Esophagus muscularis mucosa (tissue), 4 donors: ENCODE data around the gene SCIMP. TPM values are rescaled to one million over a fixed set of nuclear protein-coding genes. Genes with fewer than 3 reads are reported as not detected.

Source experiments
- DNase-seq: peaks from one replicate; pipeline ENCODE4 v3.0.0-alpha.2; 2017; ENCODE audit errors: extremely low spot score
- H3K27ac ChIP-seq, 4 donors: fragments of 200-600 bp; sonication (generic); replicated peaks in 1 of 4; 1 replicate in 3 of 4; 2 replicates in 1 of 4; pipeline ENCODE4 v1.5.1; 2016 to 2019; ENCODE audit warnings: mild to moderate bottlenecking in 1 of 4
- H3K27me3 ChIP-seq, 4 donors: fragments of 200-600 bp; sonication (generic); one replicate each; pipeline versions ENCODE4 v1.5.1 to v1.6.0; 2016 to 2019
- H3K36me3 ChIP-seq, 4 donors: fragments of 200-600 bp; sonication (generic); one replicate each; pipeline ENCODE4 v1.5.1; 2016 to 2019
- H3K4me1 ChIP-seq, 4 donors: fragments of 200-600 bp; sonication (generic); one replicate each; pipeline ENCODE4 v1.5.1; 2016 to 2019
- H3K4me3 ChIP-seq, 4 donors: fragments of 200-600 bp; sonication (generic); 1 replicate in 2 of 4; 2 replicates in 2 of 4; pipeline ENCODE4 v1.5.1; 2016 to 2019; ENCODE audit warnings: mild to moderate bottlenecking in 4 of 4, moderate library complexity in 1 of 4
- H3K9me3 ChIP-seq, 4 donors: fragments of 200-600 bp; sonication (generic); 1 replicate in 3 of 4; 2 replicates in 1 of 4; pipeline ENCODE4 v1.5.1; 2016 to 2019
- EP300 ChIP-seq: sonication (generic); formaldehyde crosslinking; IDR thresholded peaks from one replicate; pipeline ENCODE4 v1.6.1; 2017; ENCODE audit warnings: antibody characterized with exemption
- POLR2A ChIP-seq: fragments of 450-650 bp; IDR thresholded peaks from one replicate; pipeline ENCODE4 v1.6.1; 2017; ENCODE audit warnings: antibody characterized with exemption, moderate library complexity, mild to moderate bottlenecking, low read depth
- POLR2AphosphoS5 ChIP-seq, 2 donors: sonication (generic); formaldehyde crosslinking; IDR thresholded peaks; one replicate each; pipeline ENCODE4 v1.6.1; 2017; ENCODE audit warnings: antibody characterized with exemption in 2 of 2
- WGBS: methylation state at CpG from one replicate; pipeline ENCODE4 v1.1.5; 2018; 5-methylcytosine and 5-hydroxymethylcytosine counted together
- intact Hi-C: fragments of 100-400 bp; cut with DNase I; formaldehyde crosslinking; loops from one replicate; pipeline ENCODE4 v1.15.1; 2023
- total RNA-seq, 4 donors: library from RNA; depleted of rRNA; stranded (reverse); fragments of >200 nt; gene quantifications; one replicate each; pipeline versions ENCODE4 v1.1.0 to v1.2.1, GENCODE V29; 2016
- TF ChIP-seq, protein P1 (sequence below), 3 experiments: fragments of 200-600 bp in 2 of 3; fragments of 450-650 bp in 1 of 3; sonication (generic) in 2 of 3; IDR thresholded peaks; one replicate each; pipeline ENCODE4 v1.5.1; 2017 to 2019; ENCODE audit warnings: antibody characterized with exemption in 3 of 3, mild to moderate bottlenecking in 2 of 3, moderate library complexity in 1 of 3

The SCIMP gene
- total RNA-seq, 4 donors from 2014 or later: 0.42 to 4.0 (median 1.3) TPM

DNA sequence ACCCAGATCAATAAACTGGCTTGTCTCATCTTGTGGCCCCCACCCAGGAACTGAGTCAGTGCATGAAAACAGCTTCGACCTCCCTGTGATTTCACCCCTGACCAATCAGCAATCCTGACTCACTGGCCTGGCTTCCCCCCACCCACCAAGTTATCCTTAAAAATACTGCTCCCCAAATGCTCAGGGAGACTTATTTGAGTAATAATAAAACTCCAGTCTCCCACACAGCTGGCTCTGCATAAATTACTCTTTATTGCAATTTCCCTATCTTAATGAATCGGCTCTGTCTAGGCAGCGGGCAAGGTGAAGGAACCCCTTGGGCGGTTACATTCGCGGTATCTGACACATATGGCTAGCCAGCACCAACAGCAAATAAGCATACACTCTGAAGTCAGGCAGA, 37.7 kb upstream of the SCIMP start:
- TF ChIP-seq EP300: no peak
- TF ChIP-seq, protein P1, sequence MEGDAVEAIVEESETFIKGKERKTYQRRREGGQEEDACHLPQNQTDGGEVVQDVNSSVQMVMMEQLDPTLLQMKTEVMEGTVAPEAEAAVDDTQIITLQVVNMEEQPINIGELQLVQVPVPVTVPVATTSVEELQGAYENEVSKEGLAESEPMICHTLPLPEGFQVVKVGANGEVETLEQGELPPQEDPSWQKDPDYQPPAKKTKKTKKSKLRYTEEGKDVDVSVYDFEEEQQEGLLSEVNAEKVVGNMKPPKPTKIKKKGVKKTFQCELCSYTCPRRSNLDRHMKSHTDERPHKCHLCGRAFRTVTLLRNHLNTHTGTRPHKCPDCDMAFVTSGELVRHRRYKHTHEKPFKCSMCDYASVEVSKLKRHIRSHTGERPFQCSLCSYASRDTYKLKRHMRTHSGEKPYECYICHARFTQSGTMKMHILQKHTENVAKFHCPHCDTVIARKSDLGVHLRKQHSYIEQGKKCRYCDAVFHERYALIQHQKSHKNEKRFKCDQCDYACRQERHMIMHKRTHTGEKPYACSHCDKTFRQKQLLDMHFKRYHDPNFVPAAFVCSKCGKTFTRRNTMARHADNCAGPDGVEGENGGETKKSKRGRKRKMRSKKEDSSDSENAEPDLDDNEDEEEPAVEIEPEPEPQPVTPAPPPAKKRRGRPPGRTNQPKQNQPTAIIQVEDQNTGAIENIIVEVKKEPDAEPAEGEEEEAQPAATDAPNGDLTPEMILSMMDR (IDR thresholded peaks at IDR 0.05): no peak
- no peak for TF ChIP-seq POLR2AphosphoS5 (IDR thresholded peaks at IDR 0.05)
- no peak for TF ChIP-seq POLR2A
- intact Hi-C loops: no loop called here
- Histone ChIP-seq H3K9me3 (no peaks in the 10 kb centered on the region), H3K27me3 (no peaks in the 10 kb centered on the region), H3K4me3 (no peak overlapping the region), H3K27ac (no peak overlapping the region), H3K4me1 (no peaks in the 10 kb centered on the region), H3K36me3 (no peaks in the 10 kb centered on the region)
- 86% methylated on average over 6 of the region's 6 CpGs for WGBS
- no peak for DNase-seq

DNA sequence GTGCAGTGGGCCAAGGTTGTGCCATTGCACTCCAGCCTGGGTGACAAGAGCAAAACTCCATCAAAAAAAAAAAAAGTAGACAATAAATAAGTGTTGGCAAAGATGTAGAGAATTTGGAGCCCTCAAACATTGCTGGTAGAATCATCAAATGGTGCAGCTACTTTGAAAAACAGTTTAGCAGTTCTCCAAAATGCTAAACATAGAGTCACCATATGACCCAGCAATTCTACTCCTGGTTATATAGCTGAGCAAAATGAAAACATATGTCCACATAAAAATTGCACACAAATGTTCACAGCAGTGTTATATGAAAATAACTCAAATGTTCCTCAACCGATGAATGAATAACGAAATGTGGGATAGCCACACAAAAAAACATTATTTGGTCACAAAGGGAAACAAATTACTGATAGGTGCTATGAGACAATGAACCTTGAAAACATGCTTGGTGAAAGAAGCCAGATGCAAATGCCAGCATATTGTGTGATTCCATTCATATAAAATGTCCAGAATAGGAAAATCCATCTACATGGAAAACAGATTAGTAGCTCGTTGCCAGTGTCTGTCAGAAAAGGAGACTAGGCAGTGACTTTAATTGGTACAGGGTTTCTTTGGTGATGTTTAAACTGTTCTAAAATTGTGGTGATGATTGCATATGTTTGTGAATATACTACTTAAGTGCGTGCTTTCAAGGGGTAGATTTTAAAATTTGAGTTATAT, 34.7 kb upstream of the SCIMP start:
- intact Hi-C loops: loop anchor here (10.0 kb wide), 1 partner anchor 55 kb away; no protein-coding TSS in a partner anchor
- TF ChIP-seq, protein P1 (IDR thresholded peaks at IDR 0.05): no peak
- TF ChIP-seq POLR2A (no peak), POLR2AphosphoS5 (IDR thresholded peaks at IDR 0.05) (no peak), EP300 (no peak)
- DNase-seq: no peak
- H3K27me3 ChIP-seq: no peaks in the 10 kb centered on the region
- 80% methylated on average over 4 of the region's 4 CpGs for WGBS
- no peaks in the 10 kb centered on the region for H3K4me1 ChIP-seq
- H3K27ac ChIP-seq: no peak overlapping the region
- H3K36me3 ChIP-seq: no peaks in the 10 kb centered on the region
- H3K9me3 ChIP-seq: no peaks in the 10 kb centered on the region
- no peak overlapping the region for H3K4me3 ChIP-seq

DNA sequence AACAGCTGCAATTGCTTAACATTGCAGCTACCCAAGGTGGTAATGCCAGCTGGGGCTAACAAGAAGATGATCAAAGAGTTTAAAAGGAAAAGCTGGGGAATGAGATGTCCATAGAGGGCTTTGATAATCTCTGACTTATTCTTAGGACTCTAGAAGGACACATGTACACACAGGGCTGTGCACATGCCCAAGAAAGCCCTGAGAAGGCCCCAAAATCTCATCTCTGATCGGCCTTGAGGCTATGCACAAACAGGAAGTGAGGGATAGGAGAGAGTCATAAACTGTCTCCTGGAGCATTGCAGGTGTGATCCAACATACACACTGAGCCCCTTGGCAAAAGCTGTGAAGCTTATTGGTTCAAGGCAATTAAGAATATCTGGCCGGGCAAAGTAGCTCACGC, 30.2 kb upstream of the SCIMP start:
- H3K27me3 ChIP-seq: no peaks in the 10 kb centered on the region
- H3K27ac ChIP-seq: no peak overlapping the region
- H3K9me3 ChIP-seq: no peaks in the 10 kb centered on the region
- no peaks in the 10 kb centered on the region for H3K4me1 ChIP-seq
- H3K4me3 ChIP-seq: no peak overlapping the region
- no peak for DNase-seq
- no peak for TF ChIP-seq POLR2A
- no peak for TF ChIP-seq EP300
- no peak for TF ChIP-seq POLR2AphosphoS5 (IDR thresholded peaks at IDR 0.05)
- TF ChIP-seq, protein P1 (IDR thresholded peaks at IDR 0.05): no peak
- no peaks in the 10 kb centered on the region for H3K36me3 ChIP-seq
- 63% methylated on average over 3 of the region's 3 CpGs for WGBS
- intact Hi-C loops: loop anchor here (10.0 kb wide), 1 partner anchor 60 kb away; no protein-coding TSS in a partner anchor

DNA sequence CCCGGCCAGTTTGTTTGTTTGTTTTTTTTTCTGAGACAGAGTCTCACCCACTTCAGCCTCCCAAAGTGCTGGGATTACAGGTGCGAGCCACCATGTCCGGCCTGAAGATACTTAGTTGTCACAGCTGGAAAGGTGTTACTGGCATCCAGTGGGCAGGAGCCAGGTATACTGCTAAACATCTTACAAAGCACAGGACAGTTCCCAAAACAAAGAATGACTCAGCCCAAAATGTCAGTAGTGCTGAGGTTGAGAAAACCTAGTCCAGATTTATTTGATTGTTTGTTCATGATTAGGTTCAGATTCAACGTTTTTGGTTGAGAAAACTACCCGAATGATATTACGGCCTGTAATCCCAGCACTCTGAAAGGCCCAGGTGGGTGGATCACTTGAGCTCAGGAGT, 28.8 kb upstream of the SCIMP start:
- TF ChIP-seq POLR2AphosphoS5 (IDR thresholded peaks at IDR 0.05) (no peak), EP300 (no peak), POLR2A (no peak)
- TF ChIP-seq, protein P1 (IDR thresholded peaks at IDR 0.05): no peak
- no peak overlapping the region for H3K4me3 ChIP-seq
- no peaks in the 10 kb centered on the region for H3K4me1 ChIP-seq
- 93% methylated on average over 6 of the region's 6 CpGs for whole genome bisulfite sequencing
- H3K27ac ChIP-seq: no peak overlapping the region
- H3K36me3 ChIP-seq: no peaks in the 10 kb centered on the region
- no peak for DNase-seq
- H3K9me3 ChIP-seq: no peaks in the 10 kb centered on the region
- no peaks in the 10 kb centered on the region for H3K27me3 ChIP-seq
- intact Hi-C loops: loop anchor here (10.0 kb wide), 1 partner anchor 61 kb away; no protein-coding TSS in a partner anchor
